H1 (cell line): Measurements from ENCODE around the gene ZBTB2.

Source experiments
- CHD2 ChIP-seq: IDR thresholded peaks from 2 replicates; pipeline ENCODE4 v1.6.1; 2012; ENCODE audit warnings: low read length, improper control_type of control experiment
- CTCF ChIP-seq, 3 experiments: IDR thresholded peaks; 1 replicate in 2 of 3; 2 replicates in 1 of 3; pipeline versions ENCODE4 v1.5.1 to v1.6.1; 2011; ENCODE audit warnings: low read length in 3 of 3, mild to moderate bottlenecking in 3 of 3, inconsistent platforms in 2 of 3, low read depth in 1 of 3, moderate library complexity in 1 of 3; ENCODE audit not compliant: insufficient read depth in 1 of 3; ENCODE audit errors: control extremely low read depth in 1 of 3
- EP300 ChIP-seq, 2 experiments: IDR thresholded peaks; 1 replicate in 1 of 2; 2 replicates in 1 of 2; pipeline ENCODE4 v1.6.1; 2011 to 2012; ENCODE audit warnings: low read depth in 2 of 2, low read length in 2 of 2, mild to moderate bottlenecking in 2 of 2, borderline replicate concordance in 1 of 2, inconsistent platforms in 1 of 2, moderate library complexity in 1 of 2
- POLR2A ChIP-seq, 2 experiments: IDR thresholded peaks; 1 replicate in 1 of 2; 2 replicates in 1 of 2; pipeline ENCODE4 v1.6.1; 2011; ENCODE audit warnings: low read depth in 2 of 2, low read length in 2 of 2, mild to moderate bottlenecking in 2 of 2; ENCODE audit errors: control extremely low read depth in 1 of 2
- POLR2AphosphoS5 ChIP-seq: IDR thresholded peaks from 2 replicates; pipeline ENCODE4 v1.6.1; 2011; ENCODE audit warnings: low read depth, low read length
- YY1 ChIP-seq: IDR thresholded peaks from 2 replicates; pipeline ENCODE4 v1.6.1; 2011; ENCODE audit warnings: low read depth, mild to moderate bottlenecking, low read length

DNA sequence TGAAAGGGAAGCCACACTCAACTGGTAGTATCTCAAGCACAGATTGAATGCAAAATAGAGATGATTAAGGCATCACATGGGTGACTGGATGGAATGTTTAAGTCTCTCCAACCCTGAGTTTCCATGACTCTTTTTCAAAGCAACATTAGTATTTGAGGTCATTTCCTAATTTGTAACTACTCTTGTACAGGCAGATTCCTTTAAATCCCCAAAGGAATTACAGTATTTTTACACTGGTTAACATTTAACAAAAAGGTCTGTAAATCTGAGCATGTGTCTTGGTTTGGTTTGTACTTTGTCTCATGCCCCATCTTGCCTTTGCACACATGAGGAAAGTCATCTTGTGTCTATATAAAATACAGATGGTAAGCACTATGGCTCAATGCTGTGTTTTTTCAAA is 45.4 kb upstream of the ZBTB2 start:
- no peak for TF ChIP-seq YY1
- no peak for TF ChIP-seq POLR2A (IDR thresholded peaks at IDR 0.05; ENCODE audit: control extremely low read depth in 1 of 2, low read depth in 2 of 2, low read length in 2 of 2)
- no peak for TF ChIP-seq CTCF (IDR thresholded peaks at IDR 0.05; ENCODE audit: control extremely low read depth in 1 of 3, insufficient read depth in 1 of 3, low read depth in 1 of 3, low read length in 3 of 3)
- no peak for TF ChIP-seq EP300 (IDR thresholded peaks at IDR 0.05; ENCODE audit: borderline replicate concordance in 1 of 2, low read depth in 2 of 2, low read length in 2 of 2)
- TF ChIP-seq POLR2AphosphoS5 = no peak
- TF ChIP-seq CHD2 = no peak
